HG02588 (cell line): ENCODE data around the gene MAP2K3.
"Not testable (repeated sequence)": the region's sequence is repeated elsewhere in the genome, so short reads cannot be mapped to it uniquely, and the experiment has no call there.

ENCODE experiments used
- ATAC-seq: cut with Tn5 transposase; IDR thresholded peaks from one replicate; pipeline ENCODE4 v1.9.1; 2021; ENCODE audit warnings: mild to moderate bottlenecking, moderate library complexity; ENCODE audit not compliant: unreplicated experiment

MAP2K3 gene

GRCh38 chr17:21310061-21310765, 25.7 kb downstream of the MAP2K3 start:
- ATAC-seq = not testable (repeated sequence)

- not testable (repeated sequence) for ATAC-seq
Observed at GRCh38 chr17:21310766-21311602, 26.5 kb downstream of the MAP2K3 start.

- ATAC-seq = no peak
Observed at GRCh38 chr17:21313320-21313719, 28.8 kb downstream of the MAP2K3 start.

- not testable (repeated sequence) for ATAC-seq
Observed at GRCh38 chr17:21313761-21314160, 29.2 kb downstream of the MAP2K3 start.

GRCh38 chr17:21314261-21314664, 29.8 kb downstream of the MAP2K3 start:
- not testable (repeated sequence) for ATAC-seq

- ATAC-seq = not testable (repeated sequence)
Observed at GRCh38 chr17:21314701-21315111, 30.2 kb downstream of the MAP2K3 start.

- ATAC-seq = not testable (repeated sequence)
Observed at GRCh38 chr17:21315246-21316000, 30.9 kb downstream of the MAP2K3 start.

GRCh38 chr17:21316212-21316886, 31.8 kb downstream of the MAP2K3 start:
- peak; percentile 48 for ATAC-seq

GRCh38 chr17:21316887-21317500, 32.5 kb downstream of the MAP2K3 start:
- ATAC-seq = peak; percentile 11

GRCh38 chr17:21317821-21318220, 33.3 kb downstream of the MAP2K3 start:
- ATAC-seq = not testable (repeated sequence)

- ATAC-seq = no peak
Observed at GRCh38 chr17:21318439-21318838, 33.9 kb downstream of the MAP2K3 start.

- not testable (repeated sequence) for ATAC-seq
Observed at GRCh38 chr17:21318856-21319255, 34.3 kb downstream of the MAP2K3 start.

- not testable (repeated sequence) for ATAC-seq
Observed at GRCh38 chr17:21319256-21319655, 34.7 kb downstream of the MAP2K3 start.

GRCh38 chr17:21319686-21320375, 35.3 kb downstream of the MAP2K3 start:
- ATAC-seq = not testable (repeated sequence)

- ATAC-seq = not testable (repeated sequence)
Observed at GRCh38 chr17:21320430-21320829, 35.9 kb downstream of the MAP2K3 start.

GRCh38 chr17:21321061-21321460, 36.5 kb downstream of the MAP2K3 start:
- not testable (repeated sequence) for ATAC-seq

- not testable (repeated sequence) for ATAC-seq
Observed at GRCh38 chr17:21321744-21322191, 37.3 kb downstream of the MAP2K3 start.

GRCh38 chr17:21323257-21324111, 39.0 kb downstream of the MAP2K3 start:
- ATAC-seq = not testable (repeated sequence)
